ENCODE results near the gene NRF1. TPM values are rescaled to one million over a fixed set of nuclear protein-coding genes. Genes with fewer than 3 reads are reported as not detected.

The NRF1 gene
- total and polyA plus RNA-seq, 2 donors, result 13.8 to 14.4 TPM

DNA sequence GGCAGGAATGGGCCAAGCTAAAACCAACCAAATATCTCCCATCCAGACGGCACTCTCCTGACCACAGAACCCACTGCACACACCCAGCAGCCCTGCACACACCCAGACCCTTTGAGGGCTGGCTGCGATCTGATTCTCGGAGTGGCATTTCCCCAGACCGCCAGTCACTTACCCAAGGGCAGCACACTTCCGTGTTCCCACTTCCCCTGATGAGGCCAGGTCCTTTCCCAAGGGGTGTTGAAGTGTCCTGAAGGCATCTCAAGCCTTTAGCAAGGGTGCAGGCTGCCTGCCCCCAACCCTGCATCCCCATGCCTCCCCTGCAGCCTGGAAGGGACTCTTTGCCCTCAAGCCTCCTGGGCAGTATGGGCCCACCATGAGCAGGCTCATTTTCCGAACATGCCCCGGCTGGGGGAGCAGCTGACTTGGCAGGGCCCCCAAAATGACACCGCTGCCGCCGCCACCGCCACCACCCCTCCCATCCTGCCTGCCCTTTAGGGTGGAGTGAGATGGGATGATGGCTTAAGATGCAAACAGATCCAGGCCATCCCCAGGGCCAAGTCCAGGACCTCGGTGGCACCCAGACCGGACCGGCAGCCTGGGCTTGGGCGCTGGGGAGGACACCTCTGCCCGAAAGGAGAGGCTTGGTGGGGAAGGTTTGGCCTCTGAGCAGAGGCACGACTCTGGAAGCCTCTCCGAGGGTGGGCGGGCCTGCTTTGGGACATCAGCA lies 159.8 kb downstream of the NRF1 start:
- no peaks in the 10 kb centered on the region for H3K4me1 ChIP-seq (ENCODE audit: control insufficient read depth in 2 of 2, insufficient read depth in 2 of 2, low read length in 2 of 2)
- WGBS, result 72% methylated on average over 19 of the region's 19 CpGs
- H3K4me3 ChIP-seq (ENCODE audit: low read length in 2 of 2), result no peak overlapping the region
- H3K27me3 ChIP-seq (ENCODE audit: control insufficient read depth in 2 of 2, insufficient read depth in 1 of 2, low read length in 1 of 2), result peaks cover 9 to 67% of the 10 kb centered on the region in 2 donors
- H3K9me3 ChIP-seq (ENCODE audit: control insufficient read depth in 2 of 2, insufficient read depth in 1 of 2, low read length in 1 of 2), result no peaks in the 10 kb centered on the region
- no peak for DNase-seq (ENCODE audit: low read depth in 6 of 9, low spot score in 9 of 9)
- H3K36me3 ChIP-seq (ENCODE audit: control insufficient read depth in 2 of 2, insufficient read depth in 2 of 2, low read length in 1 of 2), result no peaks in the 10 kb centered on the region
- no peak overlapping the region for H3K27ac ChIP-seq (ENCODE audit: low read depth in 1 of 2, low read length in 1 of 2)

DNA sequence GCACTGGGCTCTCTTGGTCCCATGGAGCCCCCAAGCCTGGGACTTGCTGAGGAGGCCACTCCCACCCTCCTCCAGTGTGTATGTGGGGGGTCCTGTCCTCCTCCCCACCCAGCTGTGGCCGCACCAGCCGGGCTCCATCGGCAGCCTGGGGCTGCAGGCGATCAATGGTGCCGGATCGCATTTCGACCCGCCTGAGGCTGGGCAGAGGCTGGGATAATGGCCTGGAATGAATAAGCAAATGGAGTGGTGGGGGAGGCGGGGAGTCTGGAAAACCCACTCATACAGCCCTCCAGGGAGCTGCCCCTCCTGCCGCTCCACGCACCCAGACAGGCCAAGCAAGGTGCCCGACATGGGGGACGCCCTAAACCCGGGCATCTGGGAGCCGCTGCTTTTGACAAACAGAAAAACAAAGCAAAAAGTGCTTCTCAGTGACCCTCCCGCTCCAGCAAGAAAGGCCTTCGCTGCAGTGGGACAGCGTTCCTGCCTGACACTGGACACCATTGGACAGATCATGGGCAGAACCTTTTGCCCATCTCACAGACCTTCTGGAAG lies 160.5 kb downstream of the NRF1 start:
- Histone ChIP-seq H3K4me1 (ENCODE audit: control insufficient read depth in 2 of 2, insufficient read depth in 2 of 2, low read length in 2 of 2) (no peaks in the 10 kb centered on the region), H3K27me3 (ENCODE audit: control insufficient read depth in 2 of 2, insufficient read depth in 1 of 2, low read length in 1 of 2) (peaks cover 13 to 74% of the 10 kb centered on the region in 2 donors), H3K4me3 (ENCODE audit: low read length in 2 of 2) (no peak overlapping the region), H3K36me3 (ENCODE audit: control insufficient read depth in 2 of 2, insufficient read depth in 2 of 2, low read length in 1 of 2) (no peaks in the 10 kb centered on the region), H3K9me3 (ENCODE audit: control insufficient read depth in 2 of 2, insufficient read depth in 1 of 2, low read length in 1 of 2) (no peaks in the 10 kb centered on the region), H3K27ac (ENCODE audit: low read depth in 1 of 2, low read length in 1 of 2) (no peak overlapping the region)
- WGBS, result 94% methylated on average over 18 of the region's 18 CpGs
- no peak for DNase-seq (ENCODE audit: low read depth in 6 of 9, low spot score in 9 of 9)

- no peaks in the 10 kb centered on the region for H3K36me3 ChIP-seq (ENCODE audit: control insufficient read depth in 2 of 2, insufficient read depth in 2 of 2, low read length in 1 of 2)
- H3K4me1 ChIP-seq (ENCODE audit: control insufficient read depth in 2 of 2, insufficient read depth in 2 of 2, low read length in 2 of 2), result no peaks in the 10 kb centered on the region
- H3K27ac ChIP-seq (ENCODE audit: low read depth in 1 of 2, low read length in 1 of 2), result no peak overlapping the region
- no peak overlapping the region for H3K4me3 ChIP-seq (ENCODE audit: low read length in 2 of 2)
- 88% methylated on average over 15 of the region's 15 CpGs for WGBS
- H3K9me3 ChIP-seq (ENCODE audit: control insufficient read depth in 2 of 2, insufficient read depth in 1 of 2, low read length in 1 of 2), result peaks cover 0 to 2% of the 10 kb centered on the region in 2 donors
- no peak for DNase-seq (ENCODE audit: low read depth in 6 of 9, low spot score in 9 of 9)
- H3K27me3 ChIP-seq (ENCODE audit: control insufficient read depth in 2 of 2, insufficient read depth in 1 of 2, low read length in 1 of 2), result peaks cover 19 to 81% of the 10 kb centered on the region in 2 donors
Observed at GRCh38 chr7:129772646-129773280, 161.2 kb downstream of the NRF1 start.

GRCh38 chr7:129773328-129773731 lies 161.8 kb downstream of the NRF1 start:
- peaks cover 0 to 1% of the 10 kb centered on the region in 2 donors for H3K4me1 ChIP-seq (ENCODE audit: control insufficient read depth in 2 of 2, insufficient read depth in 2 of 2, low read length in 2 of 2)
- no peaks in the 10 kb centered on the region for H3K36me3 ChIP-seq (ENCODE audit: control insufficient read depth in 2 of 2, insufficient read depth in 2 of 2, low read length in 1 of 2)
- peaks cover 25 to 87% of the 10 kb centered on the region in 2 donors for H3K27me3 ChIP-seq (ENCODE audit: control insufficient read depth in 2 of 2, insufficient read depth in 1 of 2, low read length in 1 of 2)
- DNase-seq (ENCODE audit: low read depth in 6 of 9, low spot score in 9 of 9), result no peak
- H3K9me3 ChIP-seq (ENCODE audit: control insufficient read depth in 2 of 2, insufficient read depth in 1 of 2, low read length in 1 of 2), result peaks cover 0 to 8% of the 10 kb centered on the region in 2 donors
- H3K27ac ChIP-seq (ENCODE audit: low read depth in 1 of 2, low read length in 1 of 2), result no peak overlapping the region
- 72% methylated on average over 5 of the region's 5 CpGs for WGBS
- no peak overlapping the region for H3K4me3 ChIP-seq (ENCODE audit: low read length in 2 of 2)

- Histone ChIP-seq H3K4me1 (ENCODE audit: control insufficient read depth in 2 of 2, insufficient read depth in 2 of 2, low read length in 2 of 2) (peaks cover 0 to 6% of the 10 kb centered on the region in 2 donors), H3K9me3 (ENCODE audit: control insufficient read depth in 2 of 2, insufficient read depth in 1 of 2, low read length in 1 of 2) (peaks cover 0 to 13% of the 10 kb centered on the region in 2 donors), H3K27me3 (ENCODE audit: control insufficient read depth in 2 of 2, insufficient read depth in 1 of 2, low read length in 1 of 2) (peaks cover 30 to 92% of the 10 kb centered on the region in 2 donors), H3K27ac (ENCODE audit: low read depth in 1 of 2, low read length in 1 of 2) (no peak overlapping the region), H3K36me3 (ENCODE audit: control insufficient read depth in 2 of 2, insufficient read depth in 2 of 2, low read length in 1 of 2) (no peaks in the 10 kb centered on the region), H3K4me3 (ENCODE audit: low read length in 2 of 2) (no peak overlapping the region)
- 99% methylated on average over 3 of the region's 3 CpGs for WGBS
- DNase-seq (ENCODE audit: low read depth in 6 of 9, low spot score in 9 of 9), result no peak
Observed at GRCh38 chr7:129773871-129774270, 162.4 kb downstream of the NRF1 start.

- no peak overlapping the region for H3K27ac ChIP-seq (ENCODE audit: low read depth in 1 of 2, low read length in 1 of 2)
- peaks cover 0 to 8% of the 10 kb centered on the region in 2 donors for H3K4me1 ChIP-seq (ENCODE audit: control insufficient read depth in 2 of 2, insufficient read depth in 2 of 2, low read length in 2 of 2)
- 97% methylated on average over 11 of the region's 11 CpGs for WGBS
- H3K27me3 ChIP-seq (ENCODE audit: control insufficient read depth in 2 of 2, insufficient read depth in 1 of 2, low read length in 1 of 2), result peaks cover 35 to 97% of the 10 kb centered on the region in 2 donors
- no peak for DNase-seq (ENCODE audit: low read depth in 6 of 9, low spot score in 9 of 9)
- no peaks in the 10 kb centered on the region for H3K36me3 ChIP-seq (ENCODE audit: control insufficient read depth in 2 of 2, insufficient read depth in 2 of 2, low read length in 1 of 2)
- peaks cover 0 to 13% of the 10 kb centered on the region in 2 donors for H3K9me3 ChIP-seq (ENCODE audit: control insufficient read depth in 2 of 2, insufficient read depth in 1 of 2, low read length in 1 of 2)
- H3K4me3 ChIP-seq (ENCODE audit: low read length in 2 of 2), result no peak overlapping the region
Observed at GRCh38 chr7:129774359-129774758, 162.8 kb downstream of the NRF1 start.

GRCh38 chr7:129774871-129775694 lies 163.6 kb downstream of the NRF1 start:
- peaks cover 0 to 13% of the 10 kb centered on the region in 2 donors for H3K9me3 ChIP-seq (ENCODE audit: control insufficient read depth in 2 of 2, insufficient read depth in 1 of 2, low read length in 1 of 2)
- peaks cover 42 to 100% of the 10 kb centered on the region in 2 donors for H3K27me3 ChIP-seq (ENCODE audit: control insufficient read depth in 2 of 2, insufficient read depth in 1 of 2, low read length in 1 of 2)
- H3K4me1 ChIP-seq (ENCODE audit: control insufficient read depth in 2 of 2, insufficient read depth in 2 of 2, low read length in 2 of 2), result peaks cover 3 to 8% of the 10 kb centered on the region in 2 donors
- no peaks in the 10 kb centered on the region for H3K36me3 ChIP-seq (ENCODE audit: control insufficient read depth in 2 of 2, insufficient read depth in 2 of 2, low read length in 1 of 2)
- H3K27ac ChIP-seq (ENCODE audit: low read depth in 1 of 2, low read length in 1 of 2), result no peak overlapping the region
- DNase-seq (ENCODE audit: low read depth in 6 of 9, low spot score in 9 of 9), result no peak
- WGBS, result 95% methylated on average over 18 of the region's 18 CpGs
- no peak overlapping the region for H3K4me3 ChIP-seq (ENCODE audit: low read length in 2 of 2)

- H3K27me3 ChIP-seq (ENCODE audit: control insufficient read depth in 2 of 2, insufficient read depth in 1 of 2, low read length in 1 of 2), result peaks cover 49 to 100% of the 10 kb centered on the region in 2 donors
- DNase-seq (ENCODE audit: low read depth in 6 of 9, low spot score in 9 of 9), result no peak
- 84% methylated on average over 12 of the region's 12 CpGs for WGBS
Observed at GRCh38 chr7:129775695-129776361, 164.3 kb downstream of the NRF1 start.

More at GRCh38 chr7:129775695-129776361, 164.3 kb downstream of the NRF1 start:
- Histone ChIP-seq H3K4me3 (ENCODE audit: low read length in 2 of 2) (no peak overlapping the region), H3K9me3 (ENCODE audit: control insufficient read depth in 2 of 2, insufficient read depth in 1 of 2, low read length in 1 of 2) (peaks cover 0 to 13% of the 10 kb centered on the region in 2 donors), H3K36me3 (ENCODE audit: control insufficient read depth in 2 of 2, insufficient read depth in 2 of 2, low read length in 1 of 2) (no peaks in the 10 kb centered on the region), H3K27ac (ENCODE audit: low read depth in 1 of 2, low read length in 1 of 2) (no peak overlapping the region), H3K4me1 (ENCODE audit: control insufficient read depth in 2 of 2, insufficient read depth in 2 of 2, low read length in 2 of 2) (peaks cover 6 to 14% of the 10 kb centered on the region in 2 donors)

All from thymus (tissue), 11 donors.